Smooth muscle cell (in vitro differentiated cells): Measurements from ENCODE around the gene NRG3. TPM values are rescaled to one million over a fixed set of nuclear protein-coding genes. Genes with fewer than 3 reads are reported as not detected.
A peak's percentile ranks its signal among the peaks of the same experiment; 100 is the strongest.

Source experiments
- DNase-seq: peaks from one replicate; lab custom pipeline; 2025; ENCODE audit not compliant: unreplicated experiment; lab: John Stamatoyannopoulos, UW
- H2AFZ ChIP-seq: fragments of 200-600 bp; sonication (generic); 2 replicates; pipeline ENCODE4 v1.6.0; 2016; ENCODE audit warnings: antibody characterized with exemption, low read depth, mild to moderate bottlenecking
- H3F3A ChIP-seq: fragments of 200-600 bp; sonication (generic); 2 replicates; pipeline ENCODE4 v1.6.0; 2017; ENCODE audit warnings: antibody characterized with exemption, low read depth
- H3K27ac ChIP-seq: fragments of 200-600 bp; sonication (generic); 2 replicates; pipeline ENCODE4 v1.5.1; 2016; ENCODE audit warnings: low read depth, mild to moderate bottlenecking
- H3K27me3 ChIP-seq: fragments of 200-600 bp; sonication (generic); 2 replicates; pipeline ENCODE4 v1.6.1; 2016; ENCODE audit warnings: low read depth, mild to moderate bottlenecking
- H3K36me3 ChIP-seq: fragments of 200-600 bp; sonication (generic); 2 replicates; pipeline ENCODE4 v1.5.1; 2016; ENCODE audit warnings: low read depth
- H3K4me1 ChIP-seq: fragments of 200-600 bp; sonication (generic); 2 replicates; pipeline ENCODE4 v1.5.1; 2016; ENCODE audit warnings: low read depth
- H3K4me2 ChIP-seq: fragments of 200-600 bp; sonication (generic); 2 replicates; pipeline ENCODE4 v1.6.0; 2016; ENCODE audit warnings: mild to moderate bottlenecking
- H3K4me3 ChIP-seq: fragments of 200-600 bp; sonication (generic); 2 replicates; pipeline ENCODE4 v1.5.1; 2016; ENCODE audit warnings: mild to moderate bottlenecking
- H3K79me2 ChIP-seq: fragments of 200-600 bp; sonication (generic); 2 replicates; pipeline ENCODE4 v1.6.0; 2016; ENCODE audit warnings: low read depth, mild to moderate bottlenecking
- H3K9ac ChIP-seq: fragments of 200-600 bp; sonication (generic); 2 replicates; pipeline ENCODE4 v1.6.0; 2016; ENCODE audit warnings: low read depth
- H3K9me3 ChIP-seq: fragments of 200-600 bp; sonication (generic); replicated peaks from 2 replicates; pipeline ENCODE4 v1.5.1; 2016; ENCODE audit warnings: low read depth
- H4K20me1 ChIP-seq: fragments of 200-600 bp; sonication (generic); 2 replicates; pipeline ENCODE4 v1.6.0; 2016; ENCODE audit warnings: low read depth
- WGBS: methylation state at CpG from one replicate; pipeline ENCODE4 v1.1.7; 2016; ENCODE audit warnings: low lambda C conversion rate; 5-methylcytosine and 5-hydroxymethylcytosine counted together
- polyA plus RNA-seq: library from polyadenylated mRNA; unstranded; fragments of >200 nt; fragmentation: Nextera tagmentation; extraction: Ambion mirVana; gene quantifications from 2 replicates; pipeline ENCODE4 v1.2.1, GENCODE V29; 2016
- total RNA-seq: library from RNA; depleted of rRNA; stranded (reverse); fragments of >200 nt; gene quantifications from 2 replicates; pipeline ENCODE4 v1.2.3, GENCODE V29; 2014
- TF ChIP-seq, protein P1 (sequence below): fragments of 200-600 bp; sonication (generic); IDR thresholded peaks from 2 replicates; pipeline ENCODE4 v1.5.1; 2017; ENCODE audit warnings: borderline replicate concordance, mild to moderate bottlenecking, antibody characterized with exemption; ENCODE audit not compliant: insufficient read depth, poor library complexity, severe bottlenecking

NRG3 gene
- total and polyA plus RNA-seq, 2 experiments from 2014 or later: 4.0 to 4.8 TPM

DNA sequence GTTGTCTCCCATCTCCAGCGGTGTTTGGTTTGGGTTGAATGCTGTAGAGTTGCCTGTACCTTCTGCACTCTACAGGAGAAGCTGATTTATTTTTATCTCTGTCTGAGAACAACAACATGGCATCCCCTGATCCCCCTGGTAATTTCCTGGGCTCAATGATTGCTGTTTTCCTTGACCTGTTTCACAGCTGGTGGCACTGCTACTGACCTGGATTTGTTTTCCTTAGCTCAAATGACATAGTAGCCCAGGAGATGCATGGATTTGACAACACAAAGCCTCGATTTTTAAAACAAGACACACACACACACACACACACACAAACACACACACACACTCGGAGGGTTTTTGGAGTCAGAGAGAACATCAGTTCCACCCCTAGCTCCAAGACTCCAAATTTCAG lies 301.6 kb downstream of the NRG3 start:
- no peaks in the 10 kb centered on the region for H3K79me2 ChIP-seq
- TF ChIP-seq, protein P1, sequence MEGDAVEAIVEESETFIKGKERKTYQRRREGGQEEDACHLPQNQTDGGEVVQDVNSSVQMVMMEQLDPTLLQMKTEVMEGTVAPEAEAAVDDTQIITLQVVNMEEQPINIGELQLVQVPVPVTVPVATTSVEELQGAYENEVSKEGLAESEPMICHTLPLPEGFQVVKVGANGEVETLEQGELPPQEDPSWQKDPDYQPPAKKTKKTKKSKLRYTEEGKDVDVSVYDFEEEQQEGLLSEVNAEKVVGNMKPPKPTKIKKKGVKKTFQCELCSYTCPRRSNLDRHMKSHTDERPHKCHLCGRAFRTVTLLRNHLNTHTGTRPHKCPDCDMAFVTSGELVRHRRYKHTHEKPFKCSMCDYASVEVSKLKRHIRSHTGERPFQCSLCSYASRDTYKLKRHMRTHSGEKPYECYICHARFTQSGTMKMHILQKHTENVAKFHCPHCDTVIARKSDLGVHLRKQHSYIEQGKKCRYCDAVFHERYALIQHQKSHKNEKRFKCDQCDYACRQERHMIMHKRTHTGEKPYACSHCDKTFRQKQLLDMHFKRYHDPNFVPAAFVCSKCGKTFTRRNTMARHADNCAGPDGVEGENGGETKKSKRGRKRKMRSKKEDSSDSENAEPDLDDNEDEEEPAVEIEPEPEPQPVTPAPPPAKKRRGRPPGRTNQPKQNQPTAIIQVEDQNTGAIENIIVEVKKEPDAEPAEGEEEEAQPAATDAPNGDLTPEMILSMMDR: no peak
- no peaks in the 10 kb centered on the region for H3K27me3 ChIP-seq
- no peaks in the 10 kb centered on the region for H3K36me3 ChIP-seq
- no peaks in the 10 kb centered on the region for H4K20me1 ChIP-seq
- 81% methylated on average over 3 of the region's 3 CpGs for WGBS
- H2AFZ ChIP-seq: no peak overlapping the region
- peaks cover 8% of the 10 kb centered on the region for H3K9me3 ChIP-seq
- no peak overlapping the region for H3K4me2 ChIP-seq
- H3K9ac ChIP-seq: no peak overlapping the region
- no peaks in the 10 kb centered on the region for H3K4me1 ChIP-seq
- H3F3A ChIP-seq: no peaks in the 10 kb centered on the region
- H3K27ac ChIP-seq: no peak overlapping the region
- no peak for DNase-seq
- H3K4me3 ChIP-seq: no peak overlapping the region

DNA sequence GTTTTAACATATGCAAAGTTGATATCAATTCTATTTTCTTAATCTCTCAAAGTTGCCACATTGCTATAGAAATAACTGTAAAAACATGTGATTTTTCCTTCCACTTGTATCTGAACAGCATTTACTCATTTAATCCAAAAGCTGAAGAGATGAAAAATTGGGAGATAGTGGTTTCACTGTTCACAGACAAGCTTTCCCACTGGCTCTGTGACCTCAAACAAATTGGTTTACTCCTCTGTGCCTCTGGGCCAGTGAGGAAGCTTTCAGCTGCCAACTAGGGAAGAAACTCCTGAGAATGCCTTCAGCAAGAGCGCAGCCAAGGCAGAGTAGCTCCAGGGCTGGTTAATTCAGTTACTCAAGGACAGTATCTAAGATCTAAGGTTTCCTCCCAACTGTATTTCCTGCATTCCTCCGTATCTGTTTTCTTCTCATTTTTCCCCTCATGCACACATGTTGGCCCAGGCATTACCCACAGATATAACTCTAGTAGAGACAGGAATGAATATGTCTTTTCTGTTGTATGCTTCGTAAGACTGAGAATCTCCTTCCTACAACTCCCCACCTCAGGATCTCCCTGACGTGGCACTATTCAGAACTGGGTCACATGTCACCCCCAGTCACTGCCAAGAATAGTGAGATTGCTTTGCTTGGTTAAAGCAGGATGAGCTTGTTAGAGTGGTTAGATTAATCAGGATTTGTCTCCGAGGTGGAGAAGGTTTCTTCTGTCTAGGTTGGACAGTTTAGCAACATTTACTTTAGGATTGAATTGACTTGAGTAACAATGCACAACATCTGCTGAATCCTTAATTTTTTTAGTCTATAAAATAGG lies 315.7 kb downstream of the NRG3 start:
- Histone ChIP-seq H3K27me3 (no peaks in the 10 kb centered on the region), H3K27ac (no peak overlapping the region), H3F3A (no peaks in the 10 kb centered on the region), H3K4me2 (no peak overlapping the region), H3K9ac (no peak overlapping the region), H3K9me3 (no peaks in the 10 kb centered on the region), H3K36me3 (no peaks in the 10 kb centered on the region), H4K20me1 (no peaks in the 10 kb centered on the region), H3K4me1 (no peaks in the 10 kb centered on the region), H3K4me3 (no peak overlapping the region), H3K79me2 (no peaks in the 10 kb centered on the region), H2AFZ (peak overlapping the region; percentile 10)
- WGBS: 79% methylated on average over 5 of the region's 5 CpGs
- DNase-seq: no peak
- TF ChIP-seq, protein P1: no peak

DNA sequence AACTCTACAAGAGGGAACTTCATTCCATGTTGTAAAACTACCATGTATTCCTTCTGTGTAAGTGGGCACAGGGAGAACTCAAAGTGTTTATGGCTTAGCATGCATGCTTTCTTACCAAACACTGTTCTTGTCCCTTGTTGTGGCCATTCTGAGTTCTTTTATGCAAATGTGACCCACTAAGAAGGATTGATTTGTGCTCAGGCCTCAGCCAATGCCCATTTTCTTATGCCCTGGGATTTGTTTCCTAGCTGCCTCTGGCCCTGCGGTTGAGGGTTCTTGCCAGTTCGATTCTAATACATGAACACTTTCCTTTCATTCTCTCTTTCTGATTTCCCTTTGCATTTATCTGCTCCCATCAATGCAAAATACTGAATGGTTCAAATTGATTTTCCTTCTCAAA lies 316.7 kb downstream of the NRG3 start:
- Histone ChIP-seq H3K4me1 (no peaks in the 10 kb centered on the region), H4K20me1 (no peaks in the 10 kb centered on the region), H3K4me3 (no peak overlapping the region), H3K9me3 (no peaks in the 10 kb centered on the region), H3K9ac (no peak overlapping the region), H3K36me3 (no peaks in the 10 kb centered on the region), H3K27me3 (no peaks in the 10 kb centered on the region), H3K4me2 (no peak overlapping the region), H3K79me2 (no peaks in the 10 kb centered on the region), H3F3A (no peaks in the 10 kb centered on the region), H2AFZ (no peak overlapping the region), H3K27ac (no peak overlapping the region)
- TF ChIP-seq, protein P1: no peak
- DNase-seq: no peak
- 98% methylated on average over 2 of the region's 2 CpGs for WGBS

DNA sequence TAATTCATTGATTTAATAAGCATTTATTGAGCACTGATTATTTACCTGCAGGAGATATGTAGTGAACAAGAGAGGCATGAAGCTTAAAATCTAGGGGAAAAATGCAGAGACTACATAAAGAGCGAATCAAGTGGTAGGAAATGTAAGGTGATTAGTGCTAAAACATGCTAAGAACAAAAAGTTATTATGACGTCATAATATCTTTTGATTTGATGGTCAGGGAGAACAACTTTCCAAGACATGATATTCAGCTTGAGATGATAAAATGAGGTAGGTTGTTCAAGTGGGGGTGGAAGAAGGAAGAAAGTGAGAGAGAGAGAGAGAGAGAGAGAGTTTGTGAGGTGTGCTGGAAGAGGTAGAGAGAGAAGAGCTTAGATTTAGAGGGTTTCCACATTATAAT lies 317.7 kb downstream of the NRG3 start:
- no peak overlapping the region for H3K4me3 ChIP-seq

More for the DNA sequence above, 317.7 kb downstream of the NRG3 start:
- no peaks in the 10 kb centered on the region for H4K20me1 ChIP-seq
- no peak overlapping the region for H2AFZ ChIP-seq
- H3K79me2 ChIP-seq: no peaks in the 10 kb centered on the region
- H3K4me1 ChIP-seq: no peaks in the 10 kb centered on the region
- no peaks in the 10 kb centered on the region for H3K9me3 ChIP-seq
- no peak overlapping the region for H3K9ac ChIP-seq
- DNase-seq: no peak
- no peaks in the 10 kb centered on the region for H3F3A ChIP-seq
- TF ChIP-seq, protein P1: no peak
- no peaks in the 10 kb centered on the region for H3K27me3 ChIP-seq
- 90% methylated on average over 2 of the region's 2 CpGs for WGBS
- no peak overlapping the region for H3K4me2 ChIP-seq
- no peak overlapping the region for H3K27ac ChIP-seq
- no peaks in the 10 kb centered on the region for H3K36me3 ChIP-seq
